22Rv1 (cell line): ENCODE measurements around the gene ATF4.

Experiments used
- H3K27ac ChIP-seq: fragments of 450-650 bp; 2 replicates; pipeline ENCODE4 v1.5.1; 2017
- ZFX ChIP-seq: fragments of 450-650 bp; IDR thresholded peaks from 2 replicates; pipeline ENCODE4 v1.6.1; 2017; ENCODE audit warnings: antibody characterized with exemption, borderline replicate concordance
- TF ChIP-seq, protein P1 (sequence below): fragments of 450-650 bp; IDR thresholded peaks from 2 replicates; pipeline ENCODE4 v1.5.1; 2017; ENCODE audit warnings: mild to moderate bottlenecking

The ATF4 gene

DNA sequence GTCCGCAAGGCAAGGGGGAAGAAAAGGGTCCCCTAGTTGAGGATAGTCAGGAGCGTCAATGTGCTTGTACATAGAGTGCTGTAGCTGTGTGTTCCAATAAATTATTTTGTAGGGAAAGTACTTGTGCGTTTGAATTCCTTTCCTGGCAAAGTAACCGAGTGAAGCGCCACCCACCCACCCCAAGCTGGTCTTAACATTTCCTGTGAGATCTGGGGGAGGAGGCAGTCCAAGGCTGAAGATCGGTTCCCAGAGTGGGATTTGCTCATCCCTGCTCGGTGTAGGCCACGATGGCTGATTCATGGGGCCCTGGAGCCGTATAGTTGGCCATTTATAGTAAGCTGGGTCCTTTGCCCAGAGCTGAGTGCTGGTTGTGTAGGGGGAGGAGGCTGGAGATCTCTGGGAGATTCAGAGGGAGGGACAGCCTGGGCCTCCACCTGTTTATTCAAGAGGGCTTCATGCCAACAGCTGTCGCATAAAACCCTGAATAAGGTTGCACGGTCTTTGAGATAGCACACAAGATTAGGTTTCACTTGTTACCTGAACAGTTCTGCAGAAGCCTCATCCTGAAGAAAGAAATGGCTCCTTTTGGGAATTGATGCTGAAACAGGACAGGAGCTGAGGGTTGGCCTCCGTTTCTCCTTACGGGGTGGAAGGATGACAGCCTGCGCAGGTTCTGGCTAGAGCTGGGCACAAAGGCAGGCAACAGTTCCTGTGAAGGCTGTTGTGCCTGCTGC lies 2.4 kb downstream of the ATF4 start:
- peak overlapping the region; percentile 99 for H3K27ac ChIP-seq
- no peak for TF ChIP-seq ZFX
- TF ChIP-seq, protein P1, sequence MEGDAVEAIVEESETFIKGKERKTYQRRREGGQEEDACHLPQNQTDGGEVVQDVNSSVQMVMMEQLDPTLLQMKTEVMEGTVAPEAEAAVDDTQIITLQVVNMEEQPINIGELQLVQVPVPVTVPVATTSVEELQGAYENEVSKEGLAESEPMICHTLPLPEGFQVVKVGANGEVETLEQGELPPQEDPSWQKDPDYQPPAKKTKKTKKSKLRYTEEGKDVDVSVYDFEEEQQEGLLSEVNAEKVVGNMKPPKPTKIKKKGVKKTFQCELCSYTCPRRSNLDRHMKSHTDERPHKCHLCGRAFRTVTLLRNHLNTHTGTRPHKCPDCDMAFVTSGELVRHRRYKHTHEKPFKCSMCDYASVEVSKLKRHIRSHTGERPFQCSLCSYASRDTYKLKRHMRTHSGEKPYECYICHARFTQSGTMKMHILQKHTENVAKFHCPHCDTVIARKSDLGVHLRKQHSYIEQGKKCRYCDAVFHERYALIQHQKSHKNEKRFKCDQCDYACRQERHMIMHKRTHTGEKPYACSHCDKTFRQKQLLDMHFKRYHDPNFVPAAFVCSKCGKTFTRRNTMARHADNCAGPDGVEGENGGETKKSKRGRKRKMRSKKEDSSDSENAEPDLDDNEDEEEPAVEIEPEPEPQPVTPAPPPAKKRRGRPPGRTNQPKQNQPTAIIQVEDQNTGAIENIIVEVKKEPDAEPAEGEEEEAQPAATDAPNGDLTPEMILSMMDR = no peak

DNA sequence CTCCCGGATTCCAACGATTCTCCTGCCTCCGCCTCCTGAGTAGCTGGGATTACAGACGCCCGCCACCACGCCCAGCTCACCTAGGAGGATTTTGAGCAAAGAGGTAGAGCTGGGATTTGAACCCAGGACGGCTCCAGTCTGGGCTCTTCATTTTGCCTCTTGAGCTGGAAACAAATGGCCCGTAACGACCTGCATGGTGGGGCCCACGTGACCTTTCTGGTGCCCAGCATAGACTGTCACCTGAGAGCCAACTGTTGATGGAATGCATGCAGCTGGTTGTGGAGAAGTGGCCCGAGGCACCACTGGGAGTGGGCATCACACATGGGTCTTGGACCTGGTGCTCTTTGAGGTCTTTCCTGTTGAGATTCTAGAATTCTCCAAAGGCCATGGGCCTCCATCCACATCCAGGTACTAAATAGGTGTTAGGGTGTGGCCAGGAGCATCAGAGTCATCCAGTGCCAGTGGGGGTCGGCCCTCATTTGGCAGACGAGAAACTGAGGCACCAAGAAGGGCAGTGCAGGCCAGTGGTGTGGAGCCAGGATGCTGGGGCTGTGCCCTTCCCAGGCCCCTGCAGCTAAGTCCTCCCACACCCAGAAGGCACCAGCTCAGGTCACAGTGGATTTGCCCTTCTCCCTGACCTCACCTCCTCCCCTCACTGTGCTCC lies 3.9 kb downstream of the ATF4 start:
- TF ChIP-seq, protein P1 = no peak
- TF ChIP-seq ZFX = no peak
- peak overlapping the region; percentile 99 for H3K27ac ChIP-seq

DNA sequence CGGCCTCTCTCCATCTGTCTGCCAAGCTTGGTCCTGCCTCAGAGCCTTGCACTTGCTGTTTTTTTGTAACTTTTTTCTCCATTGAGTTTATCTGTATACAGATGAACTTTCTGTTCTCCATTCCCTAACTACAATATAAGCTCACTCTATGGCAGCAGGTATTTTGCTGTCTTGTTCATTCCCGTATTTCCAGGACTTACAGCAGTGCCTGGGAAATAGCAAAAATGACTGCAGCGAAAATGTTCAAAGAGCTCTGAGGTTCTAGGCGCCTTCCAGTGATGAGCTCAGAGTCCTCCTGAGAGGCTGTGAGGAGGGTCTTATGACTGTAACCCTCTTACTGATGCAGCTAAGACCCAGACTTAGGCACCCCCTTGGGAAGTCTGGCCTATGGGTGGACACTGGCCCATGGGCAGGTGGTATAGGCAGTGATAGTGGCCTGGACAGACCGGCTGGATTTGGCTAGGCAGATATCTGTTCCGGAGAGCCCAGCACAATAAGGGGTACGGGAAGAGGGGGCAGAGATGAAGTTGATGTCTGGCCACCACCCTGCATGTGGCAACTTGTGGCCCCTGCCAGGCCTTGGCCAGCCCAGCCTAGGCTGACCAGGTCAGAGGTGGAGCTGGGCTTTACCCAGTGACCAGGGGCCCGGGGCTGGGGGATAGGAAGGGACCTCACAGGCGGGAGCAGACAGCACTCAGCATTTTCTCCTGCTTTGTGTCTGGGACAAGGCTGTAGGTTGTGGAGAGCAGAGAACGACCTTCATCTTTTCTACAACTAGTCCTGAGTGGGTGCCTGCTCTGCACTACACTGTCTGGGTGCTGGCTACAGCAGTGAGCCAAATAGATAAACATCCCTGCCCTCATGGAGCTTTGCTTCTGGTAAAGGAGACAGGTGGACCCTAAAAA lies 4.6 kb downstream of the ATF4 start:
- TF ChIP-seq ZFX = no peak
- TF ChIP-seq, protein P1 = no peak
- H3K27ac ChIP-seq = peak overlapping the region; percentile 99

DNA sequence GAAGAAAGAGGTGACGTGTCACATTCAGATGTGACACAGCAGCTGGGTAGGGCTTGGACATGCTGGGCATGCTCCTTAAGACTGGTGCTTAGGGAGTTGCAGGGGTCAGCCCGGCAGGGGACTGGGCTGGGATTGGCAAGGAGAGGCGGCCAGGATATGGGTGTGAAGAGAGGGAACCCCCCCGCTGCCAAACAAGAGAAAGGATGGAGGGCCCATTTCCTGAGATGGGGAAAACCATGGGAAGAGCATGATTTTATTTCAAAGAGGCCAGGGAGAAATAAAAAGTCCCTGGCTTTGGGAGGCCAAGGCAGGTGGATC lies 5.3 kb downstream of the ATF4 start:
- TF ChIP-seq ZFX = no peak
- TF ChIP-seq, protein P1 = no peak
- H3K27ac ChIP-seq = peak overlapping the region; percentile 99

DNA sequence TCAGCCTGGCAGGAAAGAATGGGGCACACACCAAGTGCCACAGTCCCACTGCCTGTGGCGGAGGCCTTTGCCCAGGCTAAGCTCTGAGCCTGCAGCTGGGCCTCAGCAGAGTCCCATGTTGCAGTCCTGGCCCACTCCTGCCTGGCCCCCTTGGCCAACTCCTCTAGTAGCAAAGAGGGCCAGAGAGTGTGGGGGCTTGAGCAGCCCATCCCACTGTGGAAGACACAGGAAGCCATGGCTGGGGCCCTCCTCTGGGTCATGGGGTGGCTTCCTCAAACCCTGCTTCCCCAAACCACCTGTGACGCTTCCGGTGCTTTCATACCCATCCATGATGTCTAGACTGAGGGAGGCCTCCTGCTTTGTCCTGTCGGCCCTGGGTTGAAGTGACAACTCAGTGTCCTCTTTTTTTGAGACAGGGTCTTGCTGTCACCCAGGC lies 6.4 kb downstream of the ATF4 start:
- no peak for TF ChIP-seq ZFX
- TF ChIP-seq, protein P1 = no peak
- peak overlapping the region; percentile 99 for H3K27ac ChIP-seq

DNA sequence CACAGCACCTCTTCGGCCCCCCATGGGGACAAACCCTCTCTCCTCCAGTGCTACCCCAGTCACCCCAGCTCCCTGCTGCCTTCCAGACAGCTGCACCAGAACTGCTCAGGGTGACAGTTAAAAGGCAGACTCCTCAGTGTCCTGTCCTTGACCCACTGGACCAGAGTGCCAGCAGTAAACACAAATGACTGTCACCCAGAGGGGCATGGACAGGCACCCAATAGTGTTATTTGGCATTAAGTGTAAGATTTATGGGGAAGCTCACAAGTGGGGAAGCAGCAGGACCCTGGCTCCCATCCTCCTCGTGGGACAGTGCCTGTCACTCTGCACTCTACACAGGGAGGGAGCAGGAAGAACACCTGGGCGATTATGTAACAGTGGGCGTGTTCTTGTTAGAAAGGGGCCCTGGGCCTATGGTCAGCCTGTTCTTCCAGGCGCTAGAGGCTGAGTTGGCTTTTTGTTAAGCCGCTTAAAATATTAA lies 7.2 kb downstream of the ATF4 start:
- peak overlapping the region; percentile 99 for H3K27ac ChIP-seq
- TF ChIP-seq, protein P1 = no peak
- TF ChIP-seq ZFX = no peak
